Neural progenitor cell (in vitro differentiated cells): ENCODE data around the gene ARMC9.

Experiments
- EZH2 ChIP-seq: fragments of 200-600 bp; sonication (generic); IDR thresholded peaks from 2 replicates; pipeline ENCODE4 v1.6.1; 2017; ENCODE audit warnings: antibody characterized with exemption, mild to moderate bottlenecking, moderate library complexity
- TF ChIP-seq, protein P1 (sequence below): fragments of 200-600 bp; sonication (generic); IDR thresholded peaks from 2 replicates; pipeline ENCODE4 v1.5.1; 2017; ENCODE audit warnings: antibody characterized with exemption, mild to moderate bottlenecking

DNA sequence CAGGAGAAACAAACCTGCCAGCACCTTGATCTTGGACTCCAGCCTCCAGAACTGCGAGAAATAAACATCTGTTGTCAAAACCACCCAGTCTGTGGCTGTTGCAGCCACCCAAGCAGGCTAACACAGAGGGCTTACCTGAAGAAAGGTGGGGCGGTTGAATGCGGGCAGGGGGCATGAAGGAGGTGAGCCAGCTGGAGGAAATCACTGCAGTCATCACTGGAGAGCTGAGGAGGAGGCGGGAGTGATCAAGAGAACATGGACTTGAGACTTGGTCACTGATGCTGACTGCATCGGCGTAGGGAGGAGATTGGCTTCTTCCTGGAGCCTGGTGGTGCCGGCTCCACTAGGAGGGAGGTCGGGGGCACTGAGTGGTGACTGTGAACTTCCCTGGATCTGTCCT lies 14.6 kb upstream of the ARMC9 start:
- TF ChIP-seq, protein P1, sequence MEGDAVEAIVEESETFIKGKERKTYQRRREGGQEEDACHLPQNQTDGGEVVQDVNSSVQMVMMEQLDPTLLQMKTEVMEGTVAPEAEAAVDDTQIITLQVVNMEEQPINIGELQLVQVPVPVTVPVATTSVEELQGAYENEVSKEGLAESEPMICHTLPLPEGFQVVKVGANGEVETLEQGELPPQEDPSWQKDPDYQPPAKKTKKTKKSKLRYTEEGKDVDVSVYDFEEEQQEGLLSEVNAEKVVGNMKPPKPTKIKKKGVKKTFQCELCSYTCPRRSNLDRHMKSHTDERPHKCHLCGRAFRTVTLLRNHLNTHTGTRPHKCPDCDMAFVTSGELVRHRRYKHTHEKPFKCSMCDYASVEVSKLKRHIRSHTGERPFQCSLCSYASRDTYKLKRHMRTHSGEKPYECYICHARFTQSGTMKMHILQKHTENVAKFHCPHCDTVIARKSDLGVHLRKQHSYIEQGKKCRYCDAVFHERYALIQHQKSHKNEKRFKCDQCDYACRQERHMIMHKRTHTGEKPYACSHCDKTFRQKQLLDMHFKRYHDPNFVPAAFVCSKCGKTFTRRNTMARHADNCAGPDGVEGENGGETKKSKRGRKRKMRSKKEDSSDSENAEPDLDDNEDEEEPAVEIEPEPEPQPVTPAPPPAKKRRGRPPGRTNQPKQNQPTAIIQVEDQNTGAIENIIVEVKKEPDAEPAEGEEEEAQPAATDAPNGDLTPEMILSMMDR = no peak
- no peak for TF ChIP-seq EZH2
